ENCODE results near the gene GALNT9.
A peak's percentile ranks its signal among the peaks of the same experiment; 100 is the strongest.

GALNT9 gene

DNA sequence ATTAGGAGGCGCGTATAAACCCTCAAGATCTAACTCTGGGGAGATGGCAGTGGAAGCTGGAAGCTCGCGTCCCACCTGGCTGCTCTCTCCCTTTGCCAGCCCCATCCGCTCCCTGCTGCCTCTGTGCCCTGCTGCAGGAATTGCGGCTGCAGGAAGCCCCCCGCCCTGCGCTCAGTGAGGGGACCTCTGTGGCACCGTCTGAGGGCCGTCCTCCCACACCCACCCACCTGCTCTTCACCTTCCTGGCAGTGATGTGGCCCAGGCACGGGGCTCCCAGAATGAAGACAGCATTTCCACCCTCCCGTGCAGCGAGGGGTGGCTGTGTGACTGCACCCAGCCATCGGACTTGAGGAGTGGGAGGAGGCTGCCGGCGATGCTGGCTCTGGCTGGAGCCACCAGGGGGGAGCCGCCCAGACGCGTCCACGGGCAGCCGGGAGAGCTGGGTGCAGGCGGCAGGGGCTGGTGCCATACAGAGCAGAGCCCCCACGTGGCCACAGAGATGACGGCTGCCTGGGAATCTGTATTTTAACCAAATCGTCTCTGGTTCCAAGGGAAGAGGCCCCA is 28.3 kb upstream of the GALNT9 start:
- no peak overlapping the region for H3K4me3 ChIP-seq (ENCODE audit: low read depth, low read length)
- no peak for DNase-seq (ENCODE audit: low read depth, low spot score)
- no peak for TF ChIP-seq CTCF (IDR thresholded peaks at IDR 0.05; ENCODE audit: low read depth, low read length)
- in situ Hi-C loops (cut with HindIII; ENCODE audit: low sequenced_read_pairs): no loop called here

DNA sequence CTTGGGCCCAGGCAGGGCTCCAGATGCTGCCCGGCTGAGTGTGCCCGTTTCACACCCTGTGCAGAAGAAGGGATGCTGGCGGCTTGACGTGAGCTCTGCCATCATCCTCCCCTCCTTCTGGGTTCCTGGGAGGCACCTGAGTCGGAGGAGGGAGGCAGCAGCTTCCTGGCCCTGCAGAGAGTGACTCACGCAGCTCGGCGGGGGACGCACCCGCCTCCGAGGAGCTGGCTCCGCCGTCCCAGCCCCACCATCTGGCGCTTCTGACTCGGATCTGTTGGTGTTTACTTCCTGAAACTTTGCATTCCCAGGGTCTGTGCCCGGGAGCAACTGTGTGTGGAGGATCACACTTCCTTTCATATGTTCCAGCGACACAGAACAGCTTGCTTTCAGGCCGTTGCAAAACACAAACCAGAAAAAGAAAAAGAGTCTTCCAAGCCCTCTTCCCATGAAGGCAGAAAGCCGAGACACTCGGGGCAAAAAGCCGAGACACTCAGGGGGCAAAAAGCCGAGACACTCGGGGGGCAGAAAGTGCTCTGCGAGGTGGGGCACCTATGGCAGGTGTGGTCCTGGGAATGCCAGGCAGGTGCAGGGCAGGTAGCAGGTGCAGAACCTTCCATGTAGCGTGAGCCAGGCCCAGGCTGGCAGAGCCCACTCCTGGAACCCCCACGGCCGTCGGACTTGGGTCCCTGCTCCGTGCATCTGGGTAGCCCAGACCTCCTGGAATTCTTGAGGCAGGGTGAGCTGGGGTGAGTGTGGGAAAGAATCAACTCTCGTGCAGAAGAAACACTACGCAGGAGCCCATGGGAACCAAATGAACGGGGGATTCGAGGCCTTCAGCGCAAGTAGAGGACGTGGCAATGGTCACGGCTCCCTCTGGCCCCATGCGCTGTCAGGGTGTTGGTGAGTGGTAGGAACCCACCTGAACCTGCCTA is 27.6 kb upstream of the GALNT9 start:
- H3K4me3 ChIP-seq (ENCODE audit: low read depth, low read length): no peak overlapping the region
- DNase-seq (ENCODE audit: low read depth, low spot score): peak; percentile 48
- TF ChIP-seq CTCF (IDR thresholded peaks at IDR 0.05; ENCODE audit: low read depth, low read length): no peak
- in situ Hi-C loops (cut with HindIII; ENCODE audit: low sequenced_read_pairs): no loop called here

DNA sequence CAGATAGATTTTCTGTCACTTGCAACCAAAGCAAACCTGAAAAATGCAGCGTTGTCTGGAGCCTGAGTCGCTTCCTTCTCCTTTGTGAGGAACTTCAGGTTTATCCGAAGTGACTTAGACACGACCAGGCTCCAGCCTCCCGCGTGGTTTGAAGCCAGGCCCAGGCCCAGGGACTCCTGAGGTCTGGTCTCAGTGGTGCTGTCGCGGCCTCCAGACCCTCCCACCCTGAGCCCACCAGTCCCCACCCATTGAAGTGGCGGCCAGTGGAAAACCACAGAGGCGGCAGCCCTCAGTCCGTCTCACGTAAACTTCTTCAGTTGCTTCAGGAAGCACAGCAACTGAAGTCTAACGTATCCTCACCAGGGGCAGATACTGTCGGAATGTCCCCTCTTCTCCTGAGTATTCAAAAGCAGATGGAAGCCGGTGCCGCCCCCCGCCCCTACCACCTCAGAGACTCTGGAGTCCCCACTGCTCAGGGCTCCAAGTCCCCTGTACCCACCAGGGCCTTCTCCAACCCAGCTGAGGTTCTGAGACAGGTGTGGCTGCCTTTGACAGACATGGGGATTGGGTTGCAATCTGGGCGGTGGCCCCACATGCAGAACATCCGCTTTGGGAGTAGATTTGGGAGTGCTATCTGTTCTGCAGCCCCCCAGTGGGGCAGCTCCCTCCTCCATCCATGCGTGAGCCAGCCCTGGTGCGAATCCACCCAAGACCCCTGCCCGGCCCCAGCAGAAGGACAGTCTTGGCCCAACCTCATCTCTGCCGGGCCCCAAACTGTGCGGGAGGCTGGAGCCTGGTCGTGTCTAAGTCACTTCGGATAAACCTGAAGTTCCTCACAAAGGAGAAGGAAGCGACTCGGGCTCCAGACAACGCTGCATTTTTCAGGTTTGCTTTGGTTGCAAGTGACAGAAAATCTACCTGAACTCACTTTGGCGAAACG is 26.6 kb upstream of the GALNT9 start:
- H3K4me3 ChIP-seq (ENCODE audit: low read depth, low read length): no peak overlapping the region
- in situ Hi-C loops (cut with HindIII; ENCODE audit: low sequenced_read_pairs): no loop called here
- TF ChIP-seq CTCF (IDR thresholded peaks at IDR 0.05; ENCODE audit: low read depth, low read length): no peak
- no peak for DNase-seq (ENCODE audit: low read depth, low spot score)

- DNase-seq (ENCODE audit: low read depth, low spot score): no peak
- no peak for TF ChIP-seq CTCF (IDR thresholded peaks at IDR 0.05; ENCODE audit: low read depth, low read length)
- H3K4me3 ChIP-seq (ENCODE audit: low read depth, low read length): no peak overlapping the region
- in situ Hi-C loops (cut with HindIII; ENCODE audit: low sequenced_read_pairs): no loop called here
Measured at GRCh38 chr12:132354982-132355680, 25.7 kb upstream of the GALNT9 start.

- no peak for TF ChIP-seq CTCF (IDR thresholded peaks at IDR 0.05; ENCODE audit: low read depth, low read length)
- no peak for DNase-seq (ENCODE audit: low read depth, low spot score)
- in situ Hi-C loops (cut with HindIII; ENCODE audit: low sequenced_read_pairs): no loop called here
- no peak overlapping the region for H3K4me3 ChIP-seq (ENCODE audit: low read depth, low read length)
Measured at GRCh38 chr12:132354211-132354981, 25.0 kb upstream of the GALNT9 start.
